Measurements from ENCODE around the gene PPY.
"Not testable (repeated sequence)": the region's sequence is repeated elsewhere in the genome, so short reads cannot be mapped to it uniquely, and the experiment has no call there.

The PPY gene

GRCh38 chr17:43961954-43962353 lies 19.7 kb upstream of the PPY start:
- DNase-seq (ENCODE audit: low read depth), result no peak
- TF ChIP-seq CTCF (conservative IDR thresholded peaks at IDR 0.05; ENCODE audit: low read depth, low read length), result no peak
- H3K4me3 ChIP-seq (ENCODE audit: low read length), result no peak overlapping the region

GRCh38 chr17:43961292-43961691 lies 19.0 kb upstream of the PPY start:
- not testable (repeated sequence) for H3K4me3 ChIP-seq (ENCODE audit: low read length); DNase-seq (ENCODE audit: low read depth)

- TF ChIP-seq CTCF (conservative IDR thresholded peaks at IDR 0.05; ENCODE audit: low read depth, low read length), result no peak
- H3K4me3 ChIP-seq (ENCODE audit: low read length), result no peak overlapping the region
- DNase-seq (ENCODE audit: low read depth), result no peak
These were observed 16.6 kb upstream of the PPY start for GRCh38 chr17:43958748-43959352.

GRCh38 chr17:43956222-43956621 lies 13.9 kb upstream of the PPY start:
- no peak for TF ChIP-seq CTCF (conservative IDR thresholded peaks at IDR 0.05; ENCODE audit: low read depth, low read length)
- no peak overlapping the region for H3K4me3 ChIP-seq (ENCODE audit: low read length)
- no peak for DNase-seq (ENCODE audit: low read depth)

- DNase-seq (ENCODE audit: low read depth), result no peak
- H3K4me3 ChIP-seq (ENCODE audit: low read length), result no peak within 1 kb of the TSS
- no peak for TF ChIP-seq CTCF (conservative IDR thresholded peaks at IDR 0.05; ENCODE audit: low read depth, low read length)
These were observed 11.5 kb upstream of the PPY start, which contains the start of gene PYY for GRCh38 chr17:43953746-43954145. Gene PYY (minus strand): TSS chr17:43953940. CDS start chr17:43953483, 457 bp downstream.

GRCh38 chr17:43952724-43953666 lies 10.7 kb upstream of the PPY start:
- H3K4me3 ChIP-seq (ENCODE audit: low read length), result no peak overlapping the region
- TF ChIP-seq CTCF (conservative IDR thresholded peaks at IDR 0.05; ENCODE audit: low read depth, low read length), result no peak
- DNase-seq (ENCODE audit: low read depth), result no peak

- H3K4me3 ChIP-seq (ENCODE audit: low read length), result no peak overlapping the region
- TF ChIP-seq CTCF (conservative IDR thresholded peaks at IDR 0.05; ENCODE audit: low read depth, low read length), result no peak
- DNase-seq (ENCODE audit: low read depth), result no peak
These were observed 10.1 kb upstream of the PPY start for GRCh38 chr17:43952351-43952723.
